Prostate gland (tissue), 2 donors: ENCODE results near the gene FGG. TPM values are rescaled to one million over a fixed set of nuclear protein-coding genes. Genes with fewer than 3 reads are reported as not detected.

Experiments
- DNase-seq: peaks from one replicate; pipeline ENCODE4 v3.0.0-alpha.2; 2019; ENCODE audit warnings: low spot score
- H3K27ac ChIP-seq, 2 donors: fragments of 200-600 bp; sonication (generic); 2 replicates each; pipeline ENCODE4 v1.5.1; 2017 to 2019
- H3K27me3 ChIP-seq: fragments of 200-600 bp; sonication (generic); replicated peaks from 2 replicates; pipeline ENCODE4 v1.5.1; 2019; ENCODE audit not compliant: insufficient read depth
- H3K36me3 ChIP-seq, 2 donors: fragments of 200-600 bp; sonication (generic); 1 replicate in 1 of 2; 2 replicates in 1 of 2; pipeline versions ENCODE4 v1.5.1 to v1.8.1; 2017 to 2019
- H3K4me1 ChIP-seq: fragments of 200-600 bp; sonication (generic); replicated peaks from 2 replicates; pipeline ENCODE4 v1.5.1; 2019
- H3K4me3 ChIP-seq, 2 donors: fragments of 200-600 bp; sonication (generic); 2 replicates each; pipeline ENCODE4 v1.5.1; 2017 to 2019
- H3K9me3 ChIP-seq: fragments of 200-600 bp; sonication (generic); 2 replicates; pipeline ENCODE4 v1.5.1; 2017
- CTCF ChIP-seq, 4 experiments: fragments of 200-600 bp in 2 of 4; fragments of 450-650 bp in 2 of 4; sonication (generic) in 2 of 4; IDR thresholded peaks; 1 replicate in 3 of 4; 2 replicates in 1 of 4; pipeline ENCODE4 v1.5.1; 2016 to 2019; ENCODE audit warnings: antibody characterized with exemption in 4 of 4, mild to moderate bottlenecking in 2 of 4, moderate library complexity in 2 of 4
- POLR2A ChIP-seq: fragments of 450-650 bp; IDR thresholded peaks from one replicate; pipeline ENCODE4 v1.6.1; 2016; ENCODE audit warnings: antibody characterized with exemption, mild to moderate bottlenecking
- POLR2AphosphoS5 ChIP-seq: sonication (generic); formaldehyde crosslinking; IDR thresholded peaks from one replicate; pipeline ENCODE4 v1.6.1; 2017; ENCODE audit warnings: antibody characterized with exemption
- WGBS: methylation state at CpG from one replicate; pipeline ENCODE4 v1.1.5; 2018; 5-methylcytosine and 5-hydroxymethylcytosine counted together
- intact Hi-C: fragments of 100-400 bp; cut with DNase I; formaldehyde crosslinking; loops from one replicate; pipeline ENCODE4 v1.14.2; 2022
- total RNA-seq, 2 donors: library from RNA; depleted of rRNA; stranded (reverse); fragments of >200 nt; gene quantifications; one replicate each; pipeline ENCODE4 v1.1.0, GENCODE V29; 2016

The FGG gene
- total RNA-seq, 2 donors from 2014 or later = not detected

- intact Hi-C loops = no loop called here
- H3K27ac ChIP-seq = no peak overlapping the region
- TF ChIP-seq POLR2AphosphoS5 = no peak
- no peak for TF ChIP-seq CTCF (IDR thresholded peaks at IDR 0.05)
- TF ChIP-seq POLR2A = no peak
- H3K36me3 ChIP-seq = no peaks in the 10 kb centered on the region
- no peak overlapping the region for H3K4me3 ChIP-seq
- WGBS = 93% methylated on average over 2 of the region's 2 CpGs
- no peaks in the 10 kb centered on the region for H3K4me1 ChIP-seq
- no peaks in the 10 kb centered on the region for H3K27me3 ChIP-seq
- DNase-seq = no peak
- no peaks in the 10 kb centered on the region for H3K9me3 ChIP-seq
Measured at GRCh38 chr4:154588198-154588597, 24.3 kb downstream of the FGG start.

- no peaks in the 10 kb centered on the region for H3K27me3 ChIP-seq
- H3K4me1 ChIP-seq = no peaks in the 10 kb centered on the region
- no peak for DNase-seq
- intact Hi-C loops = no loop called here
- H3K9me3 ChIP-seq = no peaks in the 10 kb centered on the region
- H3K36me3 ChIP-seq = no peaks in the 10 kb centered on the region
- H3K27ac ChIP-seq = no peak overlapping the region
- no peak overlapping the region for H3K4me3 ChIP-seq
- WGBS = 95% methylated on average over 13 of the region's 13 CpGs
- TF ChIP-seq POLR2AphosphoS5 (no peak), CTCF (IDR thresholded peaks at IDR 0.05) (no peak), POLR2A (no peak)
Measured at GRCh38 chr4:154586296-154587033, 26.0 kb downstream of the FGG start.

- no peak for DNase-seq
- no peak overlapping the region for H3K4me3 ChIP-seq
- H3K27ac ChIP-seq = no peak overlapping the region
- no peaks in the 10 kb centered on the region for H3K27me3 ChIP-seq
- no peaks in the 10 kb centered on the region for H3K9me3 ChIP-seq
- intact Hi-C loops = no loop called here
- H3K36me3 ChIP-seq = no peaks in the 10 kb centered on the region
- no peaks in the 10 kb centered on the region for H3K4me1 ChIP-seq
- no peak for TF ChIP-seq POLR2A
- no peak for TF ChIP-seq CTCF (IDR thresholded peaks at IDR 0.05)
- no peak for TF ChIP-seq POLR2AphosphoS5
- WGBS = 88% methylated on average over 10 of the region's 10 CpGs
Measured at GRCh38 chr4:154585369-154586018, 27.0 kb downstream of the FGG start.

GRCh38 chr4:154584259-154584658 lies 28.2 kb downstream of the FGG start:
- Histone ChIP-seq H3K4me1 (no peaks in the 10 kb centered on the region), H3K4me3 (no peak overlapping the region), H3K9me3 (no peaks in the 10 kb centered on the region), H3K36me3 (no peaks in the 10 kb centered on the region), H3K27me3 (no peaks in the 10 kb centered on the region), H3K27ac (no peak overlapping the region)
- DNase-seq = no peak
- 88% methylated on average over 5 of the region's 5 CpGs for WGBS
- intact Hi-C loops = no loop called here
- TF ChIP-seq POLR2A (no peak), POLR2AphosphoS5 (no peak), CTCF (IDR thresholded peaks at IDR 0.05) (no peak)

- H3K9me3 ChIP-seq = no peaks in the 10 kb centered on the region
- intact Hi-C loops = no loop called here
- H3K27ac ChIP-seq = no peak overlapping the region
- no peak for TF ChIP-seq POLR2A
- TF ChIP-seq POLR2AphosphoS5 = no peak
- TF ChIP-seq CTCF (IDR thresholded peaks at IDR 0.05) = no peak
- no peaks in the 10 kb centered on the region for H3K27me3 ChIP-seq
- no peaks in the 10 kb centered on the region for H3K4me1 ChIP-seq
- no peak overlapping the region for H3K4me3 ChIP-seq
- DNase-seq = no peak
- no peaks in the 10 kb centered on the region for H3K36me3 ChIP-seq
Measured at GRCh38 chr4:154583677-154584076, 28.8 kb downstream of the FGG start.
